DND-41 (cell line): ENCODE measurements around the gene ZXDC.

Source experiments
- EZH2 ChIP-seq: IDR thresholded peaks from 3 replicates; pipeline ENCODE4 v1.6.1; 2012; ENCODE audit warnings: borderline replicate concordance, low read depth, mild to moderate bottlenecking, moderate library complexity, low read length, inconsistent platforms; ENCODE audit not compliant: severe bottlenecking
- TF ChIP-seq, protein P1 (sequence below): IDR thresholded peaks from 2 replicates; pipeline ENCODE4 v1.5.1; 2012; ENCODE audit warnings: borderline replicate concordance, low read length, moderate library complexity, mild to moderate bottlenecking; ENCODE audit not compliant: poor library complexity, severe bottlenecking; ENCODE audit errors: extremely low read depth

DNA sequence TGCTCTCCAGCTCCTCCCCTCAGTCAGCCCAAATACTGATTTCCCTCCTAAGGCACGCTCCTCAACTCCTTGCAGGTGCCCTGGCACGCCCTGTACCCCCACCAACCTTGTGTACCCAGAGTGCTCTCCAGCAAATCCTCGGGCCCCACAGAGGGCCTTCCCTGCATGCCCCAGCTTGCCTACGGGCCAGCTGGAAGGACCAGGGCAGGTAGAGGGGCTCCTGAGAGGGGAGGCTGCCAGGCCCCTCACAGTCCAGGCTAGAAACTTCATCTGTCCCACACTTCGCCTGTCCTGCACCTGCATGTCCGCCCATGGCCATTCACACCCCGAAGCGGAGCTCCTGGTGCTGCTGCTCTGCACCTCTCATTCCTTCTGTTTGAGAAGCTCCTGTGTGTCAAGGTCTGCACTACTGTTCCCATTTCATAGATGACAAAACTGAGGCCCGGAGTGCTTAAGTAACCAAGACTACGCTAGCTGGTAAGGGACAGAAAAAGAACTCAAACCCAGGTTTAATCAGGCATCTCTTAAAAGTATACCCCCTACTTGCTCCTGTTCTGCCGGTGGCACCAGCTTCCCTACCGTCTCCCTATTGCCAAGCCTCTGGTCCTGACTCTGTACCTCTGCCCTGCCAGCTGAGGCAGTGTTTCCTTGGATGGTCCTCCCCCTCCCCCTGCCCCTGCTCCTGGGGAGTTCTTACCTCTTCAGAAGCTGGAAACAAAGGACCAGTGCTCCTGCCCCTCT is 35.6 kb downstream of the ZXDC start:
- TF ChIP-seq, protein P1, sequence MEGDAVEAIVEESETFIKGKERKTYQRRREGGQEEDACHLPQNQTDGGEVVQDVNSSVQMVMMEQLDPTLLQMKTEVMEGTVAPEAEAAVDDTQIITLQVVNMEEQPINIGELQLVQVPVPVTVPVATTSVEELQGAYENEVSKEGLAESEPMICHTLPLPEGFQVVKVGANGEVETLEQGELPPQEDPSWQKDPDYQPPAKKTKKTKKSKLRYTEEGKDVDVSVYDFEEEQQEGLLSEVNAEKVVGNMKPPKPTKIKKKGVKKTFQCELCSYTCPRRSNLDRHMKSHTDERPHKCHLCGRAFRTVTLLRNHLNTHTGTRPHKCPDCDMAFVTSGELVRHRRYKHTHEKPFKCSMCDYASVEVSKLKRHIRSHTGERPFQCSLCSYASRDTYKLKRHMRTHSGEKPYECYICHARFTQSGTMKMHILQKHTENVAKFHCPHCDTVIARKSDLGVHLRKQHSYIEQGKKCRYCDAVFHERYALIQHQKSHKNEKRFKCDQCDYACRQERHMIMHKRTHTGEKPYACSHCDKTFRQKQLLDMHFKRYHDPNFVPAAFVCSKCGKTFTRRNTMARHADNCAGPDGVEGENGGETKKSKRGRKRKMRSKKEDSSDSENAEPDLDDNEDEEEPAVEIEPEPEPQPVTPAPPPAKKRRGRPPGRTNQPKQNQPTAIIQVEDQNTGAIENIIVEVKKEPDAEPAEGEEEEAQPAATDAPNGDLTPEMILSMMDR, result no peak
- no peak for TF ChIP-seq EZH2
